ENCODE data around the gene SH3RF3. TPM values are rescaled to one million over a fixed set of nuclear protein-coding genes. Genes with fewer than 3 reads are reported as not detected.

Gene SH3RF3
- total RNA-seq, 1 experiment from 2014 or later: not detected

GRCh38 chr2:109298851-109299250, 169.8 kb downstream of the SH3RF3 start (continued):
- no peak for TF ChIP-seq CTCF (IDR thresholded peaks at IDR 0.05 in 2 of 3, conservative IDR thresholded peaks at IDR 0.05 in 1 of 3; ENCODE audit: borderline replicate concordance in 1 of 3, insufficient read depth in 1 of 3, low read depth in 2 of 3, low read length in 2 of 3)
- TF ChIP-seq EZH2 (IDR thresholded peaks at IDR 0.05): no peak
- TF ChIP-seq FOSL1 (IDR thresholded peaks at IDR 0.05; ENCODE audit: low read depth): no peak

- H3K36me3 ChIP-seq (ENCODE audit: control insufficient read depth in 1 of 2, insufficient read depth in 2 of 2, low read length in 2 of 2): no peaks in the 10 kb centered on the region
- ATAC-seq (no peak), DNase-seq (ENCODE audit: low read depth, low spot score) (no peak)
- H3K9ac ChIP-seq (ENCODE audit: low read length): no peak overlapping the region
- H3K9me3 ChIP-seq (ENCODE audit: control insufficient read depth in 1 of 2, insufficient read depth in 1 of 2, low read depth in 1 of 2, low read length in 2 of 2): no peaks in the 10 kb centered on the region
- no peaks in the 10 kb centered on the region for H3K9me2 ChIP-seq (ENCODE audit: insufficient read depth)
- H3K4me1 ChIP-seq (ENCODE audit: control insufficient read depth in 1 of 2, insufficient read depth in 2 of 2, low read length in 2 of 2): no peaks in the 10 kb centered on the region
- ChIA-PET RAD21 (ENCODE audit: low non-redundant PET in 1 of 2, low total read pairs in 2 of 2, uncharacterized antibody in 2 of 2, unreplicated experiment in 2 of 2) (no interaction called here), POLR2A (no interaction called here), CTCF (no interaction called here)
- H3K4me3 ChIP-seq (replicated peaks in 1 of 2; ENCODE audit: low read depth in 1 of 2, low read length in 2 of 2): no peak overlapping the region
- no peak overlapping the region for H3K4me2 ChIP-seq (ENCODE audit: low read length)
- H4K20me1 ChIP-seq (ENCODE audit: insufficient read depth): no peaks in the 10 kb centered on the region
- H3K27me3 ChIP-seq (ENCODE audit: insufficient read depth, low read length): no peaks in the 10 kb centered on the region
- no peak overlapping the region for H3K27ac ChIP-seq (ENCODE audit: low read depth, low read length)
- BruUV-seq (replicated peaks): no TSS peak
- no peaks in the 10 kb centered on the region for H3K79me2 ChIP-seq (ENCODE audit: insufficient read depth, low read length)
- intact Hi-C loops (cut with micrococcal nuclease): no loop called here
- no peak overlapping the region for H2AFZ ChIP-seq (ENCODE audit: low read depth, low read length, poor library complexity, severe bottlenecking)
- TF ChIP-seq SRF (IDR thresholded peaks at IDR 0.05; ENCODE audit: low read depth) (no peak), FOSL1 (IDR thresholded peaks at IDR 0.05; ENCODE audit: low read depth) (no peak), EGR1 (IDR thresholded peaks at IDR 0.05; ENCODE audit: low read depth) (no peak), RAD21 (IDR thresholded peaks at IDR 0.05; ENCODE audit: low read depth) (no peak), ELF1 (IDR thresholded peaks at IDR 0.05; ENCODE audit: borderline replicate concordance, low read depth) (no peak), MAX (IDR thresholded peaks at IDR 0.05) (no peak), CEBPB (IDR thresholded peaks at IDR 0.05; ENCODE audit: low read depth) (no peak), SP1 (IDR thresholded peaks at IDR 0.05; ENCODE audit: low read depth) (no peak), ZBTB33 (IDR thresholded peaks at IDR 0.05; ENCODE audit: extremely low read depth, insufficient replicate concordance, low read length) (no peak), REST (IDR thresholded peaks at IDR 0.05; ENCODE audit: low read depth) (no peak), ATF3 (IDR thresholded peaks at IDR 0.05) (no peak), EZH2 (IDR thresholded peaks at IDR 0.05) (no peak), CTCF (IDR thresholded peaks at IDR 0.05 in 2 of 3, conservative IDR thresholded peaks at IDR 0.05 in 1 of 3; ENCODE audit: borderline replicate concordance in 1 of 3, insufficient read depth in 1 of 3, low read depth in 2 of 3, low read length in 2 of 3) (no peak), JUND (IDR thresholded peaks at IDR 0.05) (no peak), YY1 (IDR thresholded peaks at IDR 0.05; ENCODE audit: extremely low read depth, insufficient replicate concordance, low read depth, low read length) (no peak)
These were observed 170.5 kb downstream of the SH3RF3 start for GRCh38 chr2:109299536-109299935.

Data from HCT116 (cell line).